ENCODE data around the gene INPP4B.

The INPP4B gene

GRCh38 chr4:142194905-142195304 lies 651.2 kb downstream of the INPP4B start:
- no peak for DNase-seq

DNA sequence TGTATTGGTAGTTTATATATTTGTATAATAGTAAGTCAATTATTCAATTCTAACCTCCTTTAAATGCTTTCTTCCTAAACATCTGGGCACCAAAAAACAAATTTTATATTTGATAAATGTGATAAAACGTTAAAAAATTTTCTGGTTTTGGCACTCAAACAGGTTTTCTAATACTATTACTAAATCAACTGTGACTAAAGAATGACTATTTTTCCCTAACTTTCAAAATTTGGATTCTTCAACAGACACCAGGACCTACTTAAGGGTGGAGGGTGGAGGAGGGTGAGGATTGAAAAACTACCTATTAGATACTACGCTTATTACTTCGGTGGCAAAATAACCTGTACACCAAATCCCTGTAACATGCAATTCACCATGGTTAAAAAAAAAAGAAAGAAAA lies 654.2 kb downstream of the INPP4B start:
- DNase-seq = no peak

GRCh38 chr4:142181021-142181420 lies 665.1 kb downstream of the INPP4B start:
- no peak for DNase-seq

GRCh38 chr4:142169216-142169615 lies 676.9 kb downstream of the INPP4B start:
- no peak for DNase-seq

DNA sequence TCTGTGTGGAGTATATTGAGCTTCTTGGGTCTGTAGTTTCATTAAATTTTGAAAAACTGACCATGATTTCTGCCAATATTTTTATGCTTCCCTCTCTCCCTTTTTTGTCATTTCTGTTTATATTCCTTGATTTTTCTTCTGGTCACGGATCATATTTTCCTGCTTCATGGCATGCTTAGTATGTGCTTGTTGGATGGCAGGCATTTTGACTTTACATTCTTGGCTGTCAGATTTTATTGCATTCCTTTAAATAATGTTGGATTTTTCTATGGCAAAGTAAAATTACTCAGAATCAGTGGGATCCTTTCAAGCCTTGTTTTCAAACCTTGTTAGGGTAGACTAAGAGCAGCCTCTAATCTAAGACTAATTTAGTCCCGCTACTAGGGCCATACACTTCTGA lies 677.9 kb downstream of the INPP4B start:
- DNase-seq = no peak

GRCh38 chr4:142164767-142165500 lies 681.2 kb downstream of the INPP4B start:
- DNase-seq = no peak

DNA sequence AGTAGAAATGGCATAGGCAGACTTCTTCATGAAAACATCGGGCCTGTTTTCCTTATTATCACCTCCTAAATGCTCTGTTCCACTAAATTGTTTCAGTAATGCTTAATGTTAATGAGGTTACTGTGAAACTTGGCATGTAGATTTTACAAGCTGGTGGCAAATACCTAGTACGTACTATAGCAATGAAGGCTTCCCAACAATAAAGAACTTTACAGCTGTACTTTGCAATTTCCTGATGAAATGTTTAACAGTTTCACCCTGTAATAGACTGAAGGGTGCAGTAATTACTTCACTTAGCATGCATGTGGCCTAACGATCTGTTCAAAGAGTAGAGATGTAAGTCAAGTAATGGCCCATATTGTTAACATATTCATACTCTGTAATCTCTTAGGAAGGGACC lies 685.0 kb downstream of the INPP4B start:
- DNase-seq = no peak

- no peak for DNase-seq
These were observed 685.6 kb downstream of the INPP4B start for GRCh38 chr4:142160509-142160908.

- DNase-seq = no peak
These were observed 687.1 kb downstream of the INPP4B start for GRCh38 chr4:142158980-142159379.

- no peak for DNase-seq
These were observed 689.8 kb downstream of the INPP4B start for GRCh38 chr4:142156256-142156655.

- no peak for DNase-seq
These were observed 690.8 kb downstream of the INPP4B start for GRCh38 chr4:142155347-142155746.

GRCh38 chr4:142150483-142150882 lies 695.6 kb downstream of the INPP4B start:
- no peak for DNase-seq

DNA sequence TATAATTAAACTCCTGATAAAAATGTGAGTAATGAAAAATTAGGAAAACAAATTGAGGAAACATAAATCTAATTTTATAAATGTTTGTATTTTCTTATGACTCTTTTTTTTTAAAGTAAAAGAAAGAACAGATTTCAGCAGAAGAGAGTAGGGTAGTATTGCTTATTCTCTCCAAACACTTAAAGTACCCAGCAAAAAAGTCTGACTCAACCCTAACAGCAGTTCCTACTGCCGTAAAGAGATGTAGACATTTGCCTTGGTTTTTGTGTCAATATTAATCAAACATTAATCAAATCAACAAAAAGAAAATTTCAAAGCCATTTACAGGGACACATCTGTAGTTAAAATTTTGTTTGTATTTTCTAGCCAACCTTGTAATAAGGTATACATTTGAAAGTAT lies 701.3 kb downstream of the INPP4B start:
- no peak for DNase-seq

GRCh38 chr4:142142366-142143054 lies 703.6 kb downstream of the INPP4B start:
- no peak for DNase-seq

DNA sequence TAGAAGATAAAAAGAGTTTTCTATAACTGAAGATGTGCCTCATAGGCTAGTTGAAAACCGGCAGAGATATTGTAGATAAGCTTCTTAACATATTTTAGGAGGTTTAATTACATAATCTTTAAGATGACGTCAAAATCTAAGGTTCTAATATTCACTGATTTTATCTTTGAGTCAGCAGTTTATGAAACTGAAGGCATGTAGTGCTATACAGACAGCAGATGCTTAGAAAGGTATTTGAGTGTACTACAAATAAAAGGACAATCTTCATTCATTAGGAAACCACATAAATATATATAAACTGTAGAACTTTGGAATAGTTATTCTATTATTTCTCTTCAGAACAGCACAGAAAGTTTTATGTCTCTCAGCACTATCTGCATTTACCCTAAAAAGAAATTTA lies 704.9 kb downstream of the INPP4B start:
- DNase-seq = no peak

- DNase-seq = no peak
These were observed 715.4 kb downstream of the INPP4B start for GRCh38 chr4:142130666-142131065.

GRCh38 chr4:142129931-142130330 lies 716.2 kb downstream of the INPP4B start:
- DNase-seq = no peak

DNA sequence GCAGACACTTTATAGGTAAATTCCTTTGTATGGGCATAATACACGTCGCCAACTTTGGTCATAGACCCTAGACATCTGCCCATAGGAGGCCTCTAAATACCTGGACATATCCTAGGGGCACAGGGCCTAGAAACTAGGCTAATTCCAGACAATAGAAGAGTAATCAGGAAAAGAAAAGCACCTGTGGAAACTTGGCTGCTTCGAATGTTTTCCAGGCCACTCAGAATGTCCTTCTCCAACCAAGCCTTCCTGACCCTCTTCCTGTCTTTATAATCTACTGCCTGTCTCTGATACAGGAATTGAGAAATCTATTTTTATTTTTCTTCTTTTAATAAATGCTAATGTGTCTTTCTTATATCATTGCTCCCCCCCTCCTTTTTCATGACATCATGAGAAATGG lies 716.6 kb downstream of the INPP4B start:
- DNase-seq = no peak

GRCh38 chr4:142128529-142128928 lies 717.6 kb downstream of the INPP4B start:
- no peak for DNase-seq

DNA sequence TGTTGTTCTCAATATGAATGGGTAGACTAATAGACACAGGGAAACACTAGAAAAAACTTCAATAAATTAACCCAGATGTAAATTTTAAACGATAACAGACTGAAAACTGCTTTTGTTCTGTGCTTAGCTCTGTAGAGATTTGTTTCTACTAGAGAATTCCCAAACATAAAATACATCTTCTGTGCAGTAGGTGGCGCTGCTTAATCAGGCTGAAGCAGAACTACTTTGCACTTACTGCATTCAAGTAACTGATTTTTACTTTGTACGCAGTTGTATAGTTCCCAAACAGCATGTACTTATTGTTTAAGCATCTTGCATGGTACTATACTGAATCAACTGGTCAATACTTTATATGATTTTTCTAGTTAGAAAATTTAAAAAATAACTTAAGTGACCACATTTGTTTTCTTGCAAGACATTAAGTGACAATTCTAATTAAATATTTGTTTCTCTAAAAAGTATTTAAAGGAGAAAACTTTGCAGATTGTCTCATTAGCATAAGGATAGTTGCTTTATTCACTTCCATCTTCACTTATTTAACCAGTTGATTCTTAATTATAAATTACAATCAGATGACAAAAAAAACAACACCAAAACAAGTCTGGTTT lies 719.1 kb downstream of the INPP4B start:
- peak; percentile 76 for DNase-seq

- no peak for DNase-seq
These were observed 721.2 kb downstream of the INPP4B start for GRCh38 chr4:142124874-142125273.

DNA sequence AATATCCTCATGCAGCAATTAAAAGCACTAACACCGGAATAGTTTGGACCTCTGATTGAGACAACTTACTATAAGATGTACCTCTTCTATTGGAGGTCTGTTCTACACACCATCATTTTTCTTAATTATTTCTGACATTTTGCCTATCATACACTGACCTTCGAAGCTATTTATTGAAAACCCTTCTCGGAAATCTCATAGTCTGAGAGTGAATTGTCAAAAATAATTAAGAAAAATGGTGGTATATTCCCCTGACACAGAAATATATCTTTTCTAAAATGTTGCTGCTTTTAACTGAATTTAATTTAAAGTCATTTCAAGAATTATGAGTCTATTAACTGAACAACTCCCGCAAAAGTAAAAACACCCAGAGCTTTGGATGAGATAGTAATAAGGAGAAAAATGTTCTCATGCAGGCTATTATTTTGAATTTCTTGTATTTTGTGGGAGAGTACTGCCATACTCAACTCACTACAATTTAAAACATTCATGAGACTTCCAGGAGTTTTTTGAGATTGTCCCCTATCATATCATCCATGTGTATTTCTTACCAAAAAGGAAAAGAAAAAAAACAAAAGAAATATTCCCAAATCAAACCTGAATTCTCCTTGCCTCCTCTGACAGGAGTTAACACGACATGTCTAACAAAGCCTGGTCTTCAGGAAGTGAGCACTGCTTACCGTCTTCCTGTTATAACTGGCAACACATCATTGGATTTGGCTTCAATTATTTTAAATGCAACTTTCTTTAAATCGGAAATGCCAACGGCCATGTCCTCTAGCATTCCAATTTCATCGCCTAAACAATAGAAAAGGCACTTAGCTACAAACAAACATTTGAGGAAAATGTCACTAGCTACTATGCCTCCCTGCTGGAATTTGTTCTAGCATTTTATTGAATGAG lies 724.4 kb downstream of the INPP4B start:
- no peak for DNase-seq

DNA sequence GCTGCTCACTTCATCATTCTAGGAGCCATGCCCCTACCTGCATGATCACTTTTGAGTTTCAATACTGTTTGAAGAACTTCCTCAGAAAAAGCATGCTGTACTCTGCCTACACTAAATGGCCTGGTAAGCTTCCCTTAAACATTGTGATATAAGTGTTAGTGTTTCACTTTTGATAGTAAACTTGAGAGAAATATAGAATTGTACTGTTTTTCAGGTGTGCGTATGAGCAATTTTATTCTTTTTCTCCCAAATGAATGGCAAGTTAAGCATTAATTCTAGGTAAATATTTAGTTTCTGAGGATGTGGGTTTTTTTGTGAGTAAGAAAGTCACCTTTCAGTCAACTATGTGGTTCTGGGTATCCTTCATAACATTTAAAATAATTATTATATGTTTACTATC lies 725.2 kb downstream of the INPP4B start:
- DNase-seq = no peak
